AG04450 (cell line): ENCODE data around the gene PAQR5. TPM values are rescaled to one million over a fixed set of nuclear protein-coding genes. Genes with fewer than 3 reads are reported as not detected.

Experiments
- CTCF ChIA-PET: fragments of 300-600, 350-600 bp; formaldehyde crosslinking; extraction: SDS; loops from one replicate; lab custom pipeline; 2022; ENCODE audit warnings: antibody characterized with exemption, inconsistent platforms; lab: Charles Lee
- POLR2A ChIA-PET: fragments of 350-600 bp; formaldehyde crosslinking; extraction: SDS; loops from one replicate; lab custom pipeline; 2021; ENCODE audit warnings: antibody characterized with exemption, inconsistent platforms; lab: Yijun Ruan, JAX
- DNase-seq: peaks from one replicate; pipeline ENCODE4 v3.0.0-alpha.2; 2011; ENCODE audit warnings: low read depth, low spot score
- H3K27ac ChIP-seq: one replicate; pipeline ENCODE4 v1.5.1; 2012; ENCODE audit warnings: low read depth, low read length, control low read depth
- H3K27me3 ChIP-seq: one replicate; pipeline ENCODE4 v1.6.0; 2012; ENCODE audit warnings: low read length; ENCODE audit not compliant: control insufficient read depth, insufficient read depth
- H3K4me3 ChIP-seq: 2 replicates; pipeline ENCODE4 v1.5.1; 2011; ENCODE audit warnings: mild to moderate bottlenecking, low read depth, low read length, control low read depth
- H3K9me3 ChIP-seq: 2 replicates; pipeline ENCODE4 v1.5.1; 2012; ENCODE audit warnings: low read length; ENCODE audit not compliant: control insufficient read depth, insufficient read depth
- polyA plus RNA-seq: library from polyadenylated mRNA; depleted of rRNA; stranded (reverse); fragments of >200 nt; gene quantifications from 2 replicates; pipeline ENCODE4 v1.2.3, GENCODE V29; 2011
- TF ChIP-seq, protein P1 (sequence below): IDR thresholded peaks from 2 replicates; pipeline ENCODE4 v1.5.1; 2011; ENCODE audit warnings: low read depth, low read length, control low read depth, inconsistent platforms

The PAQR5 gene
- polyA plus RNA-seq, 1 experiment: 7.9 TPM

DNA sequence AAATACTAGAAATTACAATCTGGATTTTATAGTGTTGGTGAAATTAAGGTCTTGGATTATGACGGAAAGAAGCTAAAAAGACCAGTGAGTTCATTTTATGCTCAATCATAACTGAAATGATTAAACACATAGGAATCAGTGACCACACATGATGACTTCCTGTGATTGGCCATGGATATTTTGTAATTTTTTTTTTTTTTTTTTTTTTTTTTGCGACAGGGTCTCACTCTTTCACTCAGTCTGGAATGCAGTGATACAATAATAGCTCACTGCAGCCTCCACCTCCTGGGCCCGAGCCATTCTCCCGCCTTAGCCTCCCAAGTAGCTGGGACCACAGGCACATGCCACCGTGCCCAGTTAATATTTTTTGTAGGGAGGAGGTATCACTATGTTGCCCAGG, 47.4 kb downstream of the PAQR5 start:
- TF ChIP-seq, protein P1, sequence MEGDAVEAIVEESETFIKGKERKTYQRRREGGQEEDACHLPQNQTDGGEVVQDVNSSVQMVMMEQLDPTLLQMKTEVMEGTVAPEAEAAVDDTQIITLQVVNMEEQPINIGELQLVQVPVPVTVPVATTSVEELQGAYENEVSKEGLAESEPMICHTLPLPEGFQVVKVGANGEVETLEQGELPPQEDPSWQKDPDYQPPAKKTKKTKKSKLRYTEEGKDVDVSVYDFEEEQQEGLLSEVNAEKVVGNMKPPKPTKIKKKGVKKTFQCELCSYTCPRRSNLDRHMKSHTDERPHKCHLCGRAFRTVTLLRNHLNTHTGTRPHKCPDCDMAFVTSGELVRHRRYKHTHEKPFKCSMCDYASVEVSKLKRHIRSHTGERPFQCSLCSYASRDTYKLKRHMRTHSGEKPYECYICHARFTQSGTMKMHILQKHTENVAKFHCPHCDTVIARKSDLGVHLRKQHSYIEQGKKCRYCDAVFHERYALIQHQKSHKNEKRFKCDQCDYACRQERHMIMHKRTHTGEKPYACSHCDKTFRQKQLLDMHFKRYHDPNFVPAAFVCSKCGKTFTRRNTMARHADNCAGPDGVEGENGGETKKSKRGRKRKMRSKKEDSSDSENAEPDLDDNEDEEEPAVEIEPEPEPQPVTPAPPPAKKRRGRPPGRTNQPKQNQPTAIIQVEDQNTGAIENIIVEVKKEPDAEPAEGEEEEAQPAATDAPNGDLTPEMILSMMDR: no peak
- no peak for DNase-seq
- no peak overlapping the region for H3K27ac ChIP-seq
- H3K4me3 ChIP-seq: no peak overlapping the region
- H3K9me3 ChIP-seq: no peaks in the 10 kb centered on the region
- ChIA-PET CTCF (interaction anchor here (0.6 to 1.5 kb wide), 3 partner anchors 48 to 120 kb away, joined by 3 to 5 read pairs (median 4); no protein-coding TSS in a partner anchor), POLR2A (interaction anchor here (0.6 to 0.9 kb wide), 4 partner anchors 26 to 704 kb away, joined by 3 to 11 read pairs (median 8); no protein-coding TSS in a partner anchor)
- H3K27me3 ChIP-seq: no peaks in the 10 kb centered on the region

DNA sequence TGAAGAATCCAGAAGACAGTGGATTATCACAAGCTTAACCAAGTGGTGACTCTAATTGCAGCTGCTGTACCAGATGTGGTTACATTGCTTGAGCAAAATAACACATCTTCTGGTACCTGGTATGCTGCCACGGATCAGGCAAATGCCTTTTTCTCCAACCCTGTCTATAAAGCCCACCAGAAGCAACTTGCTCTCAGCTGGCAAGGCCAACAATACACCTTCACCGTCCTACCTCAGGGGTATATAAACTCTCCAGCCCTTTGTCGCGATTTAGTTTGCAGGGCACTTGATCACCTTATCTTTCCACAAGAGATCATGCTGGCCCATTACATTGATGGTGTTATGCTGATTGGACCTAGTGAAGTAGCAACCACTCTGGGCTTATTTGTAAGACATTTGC, 52.6 kb downstream of the PAQR5 start:
- TF ChIP-seq, protein P1: no peak
- DNase-seq: no peak
- no peaks in the 10 kb centered on the region for H3K27me3 ChIP-seq
- no peaks in the 10 kb centered on the region for H3K9me3 ChIP-seq
- no peak overlapping the region for H3K27ac ChIP-seq
- POLR2A ChIA-PET: no interaction called here
- CTCF ChIA-PET: interaction anchor here (0.6 kb wide), 1 partner anchor 43 kb away, joined by 3 read pairs; no protein-coding TSS in a partner anchor
- H3K4me3 ChIP-seq: no peak overlapping the region

DNA sequence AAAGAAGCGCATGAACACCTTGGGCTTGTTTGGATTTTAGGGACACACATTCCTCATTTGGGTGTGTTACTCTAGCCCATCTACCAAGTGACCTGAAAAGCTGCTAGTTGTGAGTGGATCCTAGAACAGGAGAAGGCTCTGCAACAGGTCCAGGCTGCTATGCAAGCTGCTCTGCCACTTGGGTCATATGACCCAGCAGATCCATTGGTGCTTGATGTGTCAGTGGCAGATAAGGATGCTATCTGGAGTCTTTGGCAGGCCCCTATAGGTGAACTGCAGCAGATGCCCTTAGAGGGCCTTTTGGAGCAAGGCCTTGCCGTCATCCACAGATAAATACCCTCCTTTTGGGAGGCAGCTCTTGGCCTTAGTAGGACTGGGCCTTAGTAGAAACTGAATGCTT, 53.2 kb downstream of the PAQR5 start:
- TF ChIP-seq, protein P1: no peak
- Histone ChIP-seq H3K4me3 (no peak overlapping the region), H3K9me3 (no peaks in the 10 kb centered on the region), H3K27ac (no peak overlapping the region), H3K27me3 (no peaks in the 10 kb centered on the region)
- ChIA-PET CTCF (interaction anchor here (0.6 kb wide), 1 partner anchor 42 kb away, joined by 3 read pairs; no protein-coding TSS in a partner anchor), POLR2A (no interaction called here)
- DNase-seq: no peak

DNA sequence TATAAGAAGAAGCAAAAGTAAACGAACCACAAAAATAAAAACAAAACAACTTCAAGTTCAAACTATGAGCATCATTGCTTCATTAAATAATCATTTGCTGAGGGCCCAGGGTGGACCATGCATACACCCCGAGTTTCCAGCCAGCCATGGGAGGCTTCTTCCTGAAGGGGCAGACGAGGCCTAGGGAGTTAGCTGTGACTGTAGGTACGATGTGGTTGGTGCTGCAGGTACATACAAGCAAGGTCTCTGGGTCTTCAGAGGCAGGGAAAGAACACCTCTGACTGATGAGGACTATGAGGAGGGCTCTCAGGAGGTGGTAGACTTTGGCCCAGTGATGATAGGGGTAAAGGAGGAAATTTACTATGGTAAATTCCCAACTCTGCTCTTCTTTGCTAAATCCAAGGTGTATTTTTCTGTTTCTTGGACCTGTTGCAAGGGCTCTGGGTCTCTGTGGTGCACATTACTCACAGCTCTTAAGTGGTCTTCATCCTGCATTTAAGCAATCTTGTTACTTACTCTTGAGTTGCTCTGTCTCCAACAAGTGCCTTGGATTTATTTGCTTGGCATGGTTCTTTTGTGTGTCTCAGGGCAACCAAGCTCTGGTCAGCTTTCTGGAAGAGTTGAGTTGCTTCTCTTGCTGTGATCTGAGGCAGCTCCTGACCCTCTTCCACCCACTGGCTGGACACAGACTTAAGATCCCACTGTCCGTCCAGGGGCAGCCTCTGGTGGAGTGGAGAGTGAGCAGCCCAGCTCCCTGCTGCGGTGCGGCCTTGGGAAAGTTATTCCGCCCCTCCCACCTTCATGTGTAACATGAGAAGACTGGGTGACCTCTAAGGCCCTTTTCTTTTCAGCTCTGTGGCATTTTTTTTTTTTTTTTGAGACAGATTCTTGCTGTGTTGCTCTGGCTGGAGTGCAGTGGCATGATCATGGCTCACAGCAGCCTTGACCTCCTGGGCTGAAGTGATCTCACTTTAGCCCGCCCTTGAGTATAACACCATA, 59.4 kb downstream of the PAQR5 start:
- TF ChIP-seq, protein P1: no peak
- Histone ChIP-seq H3K9me3 (no peaks in the 10 kb centered on the region), H3K4me3 (no peak overlapping the region), H3K27ac (no peak overlapping the region), H3K27me3 (no peaks in the 10 kb centered on the region)
- no peak for DNase-seq
- ChIA-PET POLR2A (interaction anchor here (0.6 to 1.2 kb wide), 3 partner anchors 50 to 212 kb away, joined by 3 to 4 read pairs (median 3); partner anchors contain the start of gene RPLP1), CTCF (no interaction called here)
